Astrocyte (in vitro differentiated cells and primary cell): ENCODE results near the gene STOX1.
"Not testable (repeated sequence)": the region's sequence is repeated elsewhere in the genome, so short reads cannot be mapped to it uniquely, and the experiment has no call there.

Experiments used
- CTCF ChIP-seq: IDR thresholded peaks from 2 replicates; pipeline ENCODE4 v1.5.1; 2011; ENCODE audit warnings: low read depth, mild to moderate bottlenecking, inconsistent platforms, low read length, moderate library complexity; ENCODE audit not compliant: insufficient read depth
- EZH2 ChIP-seq: IDR thresholded peaks from 2 replicates; pipeline ENCODE4 v1.6.1; 2012; ENCODE audit warnings: mild to moderate bottlenecking, low read length, inconsistent platforms; ENCODE audit not compliant: insufficient read depth

GRCh38 chr10:68929157-68929556 lies 101.8 kb downstream of the STOX1 start:
- TF ChIP-seq CTCF, EZH2: not testable (repeated sequence)
